H1 (cell line): ENCODE data around the gene DNAJB1.
"Not testable (repeated sequence)": the region's sequence is repeated elsewhere in the genome, so short reads cannot be mapped to it uniquely, and the experiment has no call there.

Source experiments
- BRCA1 ChIP-seq: IDR thresholded peaks from 2 replicates; pipeline ENCODE4 v1.6.1; 2012; ENCODE audit warnings: low read depth, low read length, improper control_type of control experiment
- CEBPB ChIP-seq: IDR thresholded peaks from 2 replicates; pipeline ENCODE4 v1.6.1; 2012; ENCODE audit warnings: low read depth, low read length
- CREB1 ChIP-seq: IDR thresholded peaks from 2 replicates; pipeline ENCODE4 v1.6.1; 2012; ENCODE audit warnings: inconsistent platforms
- EZH2 ChIP-seq: fragments of 200-600 bp; sonication (generic); IDR thresholded peaks from 2 replicates; pipeline ENCODE4 v1.7.1; 2012; ENCODE audit warnings: low read depth, mild to moderate bottlenecking, moderate library complexity, low read length, inconsistent platforms; ENCODE audit not compliant: severe bottlenecking
- POLR2A ChIP-seq, 2 experiments: IDR thresholded peaks; 1 replicate in 1 of 2; 2 replicates in 1 of 2; pipeline ENCODE4 v1.6.1; 2011; ENCODE audit warnings: low read depth in 2 of 2, low read length in 2 of 2, mild to moderate bottlenecking in 2 of 2; ENCODE audit errors: control extremely low read depth in 1 of 2
- SP1 ChIP-seq: IDR thresholded peaks from 2 replicates; pipeline ENCODE4 v1.6.1; 2011; ENCODE audit warnings: low read depth, low read length
- TAF7 ChIP-seq: optimal IDR thresholded peaks from 2 replicates; pipeline ENCODE3; 2011; ENCODE audit warnings: low read depth, mild to moderate bottlenecking, inconsistent platforms, low read length, moderate library complexity, borderline replicate concordance
- ZNF274 ChIP-seq: IDR thresholded peaks from 2 replicates; pipeline ENCODE4 v1.7.0; 2012; ENCODE audit warnings: low read length, borderline replicate concordance; ENCODE audit errors: extremely low read depth
- TF ChIP-seq, protein P1 (sequence below), 3 experiments: IDR thresholded peaks; 1 replicate in 2 of 3; 2 replicates in 1 of 3; pipeline versions ENCODE4 v1.5.1 to v1.6.1; 2011; ENCODE audit warnings: low read length in 3 of 3, mild to moderate bottlenecking in 3 of 3, inconsistent platforms in 2 of 3, low read depth in 1 of 3, moderate library complexity in 1 of 3; ENCODE audit not compliant: insufficient read depth in 1 of 3; ENCODE audit errors: control extremely low read depth in 1 of 3

DNA sequence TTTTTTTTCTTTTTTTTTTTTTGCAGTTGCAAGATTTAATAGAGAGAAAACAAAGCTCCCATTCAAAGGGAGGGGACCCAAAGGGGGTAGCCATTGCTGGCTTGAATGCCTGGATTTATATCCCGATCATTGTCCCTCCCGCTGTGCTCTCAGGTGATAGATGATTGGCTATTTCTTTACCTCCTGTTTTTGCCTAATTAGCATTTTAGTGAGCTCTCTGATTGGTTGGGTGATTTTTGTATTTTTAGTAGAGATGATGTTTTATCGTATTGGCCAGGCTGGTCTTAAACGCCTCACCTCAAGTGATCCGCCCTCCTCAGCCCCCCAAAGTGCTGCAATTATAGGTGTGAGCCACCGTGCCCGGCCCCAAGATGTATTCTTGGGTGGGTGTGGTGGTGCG is 13.6 kb downstream of the DNAJB1 start:
- not testable (repeated sequence) for TF ChIP-seq BRCA1; POLR2A (IDR thresholded peaks at IDR 0.05; ENCODE audit: control extremely low read depth in 1 of 2, low read depth in 2 of 2, low read length in 2 of 2); TAF7; CREB1; SP1; ZNF274; EZH2; CEBPB
- TF ChIP-seq, protein P1, sequence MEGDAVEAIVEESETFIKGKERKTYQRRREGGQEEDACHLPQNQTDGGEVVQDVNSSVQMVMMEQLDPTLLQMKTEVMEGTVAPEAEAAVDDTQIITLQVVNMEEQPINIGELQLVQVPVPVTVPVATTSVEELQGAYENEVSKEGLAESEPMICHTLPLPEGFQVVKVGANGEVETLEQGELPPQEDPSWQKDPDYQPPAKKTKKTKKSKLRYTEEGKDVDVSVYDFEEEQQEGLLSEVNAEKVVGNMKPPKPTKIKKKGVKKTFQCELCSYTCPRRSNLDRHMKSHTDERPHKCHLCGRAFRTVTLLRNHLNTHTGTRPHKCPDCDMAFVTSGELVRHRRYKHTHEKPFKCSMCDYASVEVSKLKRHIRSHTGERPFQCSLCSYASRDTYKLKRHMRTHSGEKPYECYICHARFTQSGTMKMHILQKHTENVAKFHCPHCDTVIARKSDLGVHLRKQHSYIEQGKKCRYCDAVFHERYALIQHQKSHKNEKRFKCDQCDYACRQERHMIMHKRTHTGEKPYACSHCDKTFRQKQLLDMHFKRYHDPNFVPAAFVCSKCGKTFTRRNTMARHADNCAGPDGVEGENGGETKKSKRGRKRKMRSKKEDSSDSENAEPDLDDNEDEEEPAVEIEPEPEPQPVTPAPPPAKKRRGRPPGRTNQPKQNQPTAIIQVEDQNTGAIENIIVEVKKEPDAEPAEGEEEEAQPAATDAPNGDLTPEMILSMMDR (IDR thresholded peaks at IDR 0.05; ENCODE audit: control extremely low read depth in 1 of 3, insufficient read depth in 1 of 3, low read depth in 1 of 3, low read length in 3 of 3) = not testable (repeated sequence)
